ENCODE data around the gene STIMATE. TPM values are rescaled to one million over a fixed set of nuclear protein-coding genes. Genes with fewer than 3 reads are reported as not detected.
A peak's percentile ranks its signal among the peaks of the same experiment; 100 is the strongest.

The STIMATE gene
- total RNA-seq, 8 experiments from 2014 or later = 7.2 to 27.0 (median 13.3) TPM

DNA sequence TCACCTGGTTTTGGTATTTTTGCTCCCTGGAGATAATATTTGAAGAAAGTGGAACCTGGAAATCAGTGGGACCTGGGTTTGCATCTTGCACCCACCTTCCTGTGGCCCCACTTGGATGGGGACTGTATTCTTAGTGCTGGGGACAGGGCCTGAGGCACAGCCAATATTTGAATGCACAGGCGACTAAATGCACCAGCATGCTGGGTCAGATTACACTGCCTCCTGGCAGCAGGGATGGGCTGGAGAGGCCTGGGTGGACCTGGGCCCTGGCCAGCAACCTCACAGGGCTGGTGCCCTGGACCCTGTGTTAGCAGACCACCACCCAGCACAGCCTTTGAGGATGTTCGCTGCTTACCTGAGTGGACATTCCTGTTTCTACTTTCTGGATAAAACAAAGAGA, 77.4 kb downstream of the STIMATE start:
- ATAC-seq (replicated peaks in 6 of 8) = peak in 3 of 8 experiments; percentile 6 to 86 (median 45)
- H3K27ac ChIP-seq = no peak overlapping the region
- H3K4me1 ChIP-seq (replicated peaks in 1 of 2) = peaks cover 0 to 14% of the 10 kb centered on the region in 2 donors
- 50 to 60% (median 50%) methylated on average over 1 of the region's 2 CpGs; no CpG with 5 or more reads in 7 of the 10 experiments for WGBS, 10 experiments
- no peak overlapping the region for H3K4me3 ChIP-seq
- in situ Hi-C loops (cut with MboI; ENCODE audit: low pct_unique_long_range_greater_than_20kb in 2 of 9, low sequenced_read_pairs in 9 of 9, unreplicated experiment in 9 of 9) = no loop called here

- in situ Hi-C loops (cut with MboI; ENCODE audit: low pct_unique_long_range_greater_than_20kb in 2 of 9, low sequenced_read_pairs in 9 of 9, unreplicated experiment in 9 of 9) = no loop called here
- Histone ChIP-seq H3K4me3 (no peak overlapping the region), H3K27ac (no peak overlapping the region), H3K4me1 (replicated peaks in 1 of 2) (peaks cover 0 to 14% of the 10 kb centered on the region in 2 donors)
- ATAC-seq (replicated peaks in 6 of 8) = peak in 1 of 8 experiments; percentile 4
- WGBS, 10 experiments = 100% methylated on average over 1 of the region's 7 CpGs; no CpG with 5 or more reads in 8 of the 10 experiments
Measured at GRCh38 chr3:52817860-52818259, 79.5 kb downstream of the STIMATE start.

- WGBS, 10 experiments = 81 to 100% methylated on average over 2 to 3 of the region's 10 CpGs; no CpG with 5 or more reads in 8 of the 10 experiments
- in situ Hi-C loops (cut with MboI; ENCODE audit: low pct_unique_long_range_greater_than_20kb in 2 of 9, low sequenced_read_pairs in 9 of 9, unreplicated experiment in 9 of 9) = no loop called here
- ATAC-seq (replicated peaks in 6 of 8) = peak in 1 of 8 experiments; percentile 6
Measured at GRCh38 chr3:52817221-52817620, 80.1 kb downstream of the STIMATE start.

GRCh38 chr3:52816654-52817053, 80.7 kb downstream of the STIMATE start:
- peaks cover 0 to 13% of the 10 kb centered on the region in 2 donors for H3K4me1 ChIP-seq (replicated peaks in 1 of 2)
- no peak overlapping the region for H3K27ac ChIP-seq
- in situ Hi-C loops (cut with MboI; ENCODE audit: low pct_unique_long_range_greater_than_20kb in 2 of 9, low sequenced_read_pairs in 9 of 9, unreplicated experiment in 9 of 9) = no loop called here
- H3K4me3 ChIP-seq = no peak overlapping the region
- WGBS, 10 experiments = 88 to 100% (median 91%) methylated on average over 1 to 7 of the region's 10 CpGs; no CpG with 5 or more reads in 4 of the 10 experiments
- ATAC-seq (replicated peaks in 6 of 8) = no peak

More at GRCh38 chr3:52817221-52817620, 80.1 kb downstream of the STIMATE start:
- peaks cover 0 to 14% of the 10 kb centered on the region in 2 donors for H3K4me1 ChIP-seq (replicated peaks in 1 of 2)
- H3K27ac ChIP-seq = no peak overlapping the region
- H3K4me3 ChIP-seq = no peak overlapping the region

DNA sequence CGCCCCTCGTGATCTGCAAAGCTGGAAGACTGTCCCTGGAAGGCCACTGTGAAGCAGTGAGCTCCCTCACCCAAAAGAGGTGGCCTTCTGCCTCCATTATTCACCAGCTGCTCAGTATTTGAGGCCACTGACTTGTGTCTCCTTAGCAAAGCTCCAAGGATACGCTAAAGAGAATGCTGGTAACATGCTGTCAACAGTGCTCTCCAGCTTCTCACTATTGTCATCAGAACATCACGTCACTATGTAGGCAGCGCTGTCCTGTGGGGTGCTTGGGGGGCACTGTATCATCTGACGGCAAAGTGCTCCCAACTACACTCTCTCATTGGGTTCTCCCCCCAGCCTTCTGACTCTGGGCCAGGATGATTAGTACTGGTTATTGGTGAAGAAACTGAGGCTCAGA, 81.1 kb downstream of the STIMATE start:
- no peak overlapping the region for H3K27ac ChIP-seq
- 50 to 72% (median 67%) methylated on average over 1 to 4 of the region's 6 CpGs; no CpG with 5 or more reads in 7 of the 10 experiments for WGBS, 10 experiments
- H3K4me3 ChIP-seq = no peak overlapping the region
- peak in 3 of 8 experiments; percentile 66 to 91 (median 81) for ATAC-seq (replicated peaks in 6 of 8)
- in situ Hi-C loops (cut with MboI; ENCODE audit: low pct_unique_long_range_greater_than_20kb in 2 of 9, low sequenced_read_pairs in 9 of 9, unreplicated experiment in 9 of 9) = no loop called here
- H3K4me1 ChIP-seq (replicated peaks in 1 of 2) = peaks cover 0 to 10% of the 10 kb centered on the region in 2 donors

DNA sequence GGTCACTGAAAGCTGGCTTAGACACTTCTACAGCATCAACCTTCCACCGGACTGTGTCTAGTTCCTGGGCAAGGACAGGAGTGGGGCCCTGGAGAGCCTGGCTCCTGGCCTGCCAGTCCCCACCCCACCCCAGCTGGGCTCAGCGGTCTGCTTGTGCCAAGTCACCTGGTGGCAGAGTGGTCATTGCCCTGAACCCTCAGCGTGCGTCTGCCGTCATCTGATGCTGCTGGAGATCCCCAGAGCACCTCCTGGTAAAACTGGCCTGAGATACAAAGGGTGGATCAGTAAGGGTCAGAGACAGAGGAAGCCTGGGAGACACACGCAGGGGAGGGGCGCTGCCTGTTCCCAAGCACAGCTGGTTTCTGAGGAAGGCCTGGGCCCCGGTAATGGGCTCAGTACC, 83.5 kb downstream of the STIMATE start:
- H3K4me3 ChIP-seq = no peak overlapping the region
- peaks cover 0 to 10% of the 10 kb centered on the region in 2 donors for H3K4me1 ChIP-seq (replicated peaks in 1 of 2)
- in situ Hi-C loops (cut with MboI; ENCODE audit: low pct_unique_long_range_greater_than_20kb in 2 of 9, low sequenced_read_pairs in 9 of 9, unreplicated experiment in 9 of 9) = no loop called here
- WGBS, 10 experiments = 0 to 90% methylated on average over 1 to 2 of the region's 8 CpGs; no CpG with 5 or more reads in 8 of the 10 experiments
- no peak overlapping the region for H3K27ac ChIP-seq
- ATAC-seq (replicated peaks in 6 of 8) = no peak

GRCh38 chr3:52811452-52812011, 85.8 kb downstream of the STIMATE start:
- no peak for ATAC-seq (replicated peaks in 6 of 8)
- peaks cover 0 to 8% of the 10 kb centered on the region in 2 donors for H3K4me1 ChIP-seq (replicated peaks in 1 of 2)
- in situ Hi-C loops (cut with MboI; ENCODE audit: low pct_unique_long_range_greater_than_20kb in 2 of 9, low sequenced_read_pairs in 9 of 9, unreplicated experiment in 9 of 9) = no loop called here
- H3K4me3 ChIP-seq = no peak overlapping the region
- WGBS, 10 experiments = 0 to 89% (median 67%) methylated on average over 1 to 5 of the region's 7 CpGs; no CpG with 5 or more reads in 5 of the 10 experiments
- no peak overlapping the region for H3K27ac ChIP-seq

DNA sequence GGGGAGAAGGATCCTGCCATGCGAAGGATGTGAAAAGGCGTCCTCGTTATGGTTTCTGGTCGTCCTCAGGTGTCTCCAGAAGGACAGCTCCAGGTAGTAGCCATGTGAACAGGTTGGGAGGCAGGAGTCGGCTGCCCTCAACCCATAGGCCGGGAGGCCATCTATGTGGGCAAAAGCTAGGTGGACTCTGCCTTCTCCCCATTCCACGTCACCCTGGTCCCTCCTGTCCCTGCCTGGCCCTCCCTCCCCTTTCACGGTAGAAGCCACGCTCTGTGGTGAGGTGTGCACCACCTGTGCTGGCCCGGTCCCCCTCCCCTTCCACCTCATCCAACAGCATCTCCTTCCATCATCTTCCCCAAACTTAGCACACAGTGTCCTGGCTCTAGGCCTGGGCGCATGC, 86.4 kb downstream of the STIMATE start:
- 72 to 83% (median 75%) methylated on average over 1 to 5 of the region's 11 CpGs; no CpG with 5 or more reads in 6 of the 10 experiments for WGBS, 10 experiments
- in situ Hi-C loops (cut with MboI; ENCODE audit: low pct_unique_long_range_greater_than_20kb in 2 of 9, low sequenced_read_pairs in 9 of 9, unreplicated experiment in 9 of 9) = no loop called here
- Histone ChIP-seq H3K4me3 (no peak overlapping the region), H3K4me1 (replicated peaks in 1 of 2) (peaks cover 0 to 2% of the 10 kb centered on the region in 2 donors), H3K27ac (no peak overlapping the region)
- no peak for ATAC-seq (replicated peaks in 6 of 8)

DNA sequence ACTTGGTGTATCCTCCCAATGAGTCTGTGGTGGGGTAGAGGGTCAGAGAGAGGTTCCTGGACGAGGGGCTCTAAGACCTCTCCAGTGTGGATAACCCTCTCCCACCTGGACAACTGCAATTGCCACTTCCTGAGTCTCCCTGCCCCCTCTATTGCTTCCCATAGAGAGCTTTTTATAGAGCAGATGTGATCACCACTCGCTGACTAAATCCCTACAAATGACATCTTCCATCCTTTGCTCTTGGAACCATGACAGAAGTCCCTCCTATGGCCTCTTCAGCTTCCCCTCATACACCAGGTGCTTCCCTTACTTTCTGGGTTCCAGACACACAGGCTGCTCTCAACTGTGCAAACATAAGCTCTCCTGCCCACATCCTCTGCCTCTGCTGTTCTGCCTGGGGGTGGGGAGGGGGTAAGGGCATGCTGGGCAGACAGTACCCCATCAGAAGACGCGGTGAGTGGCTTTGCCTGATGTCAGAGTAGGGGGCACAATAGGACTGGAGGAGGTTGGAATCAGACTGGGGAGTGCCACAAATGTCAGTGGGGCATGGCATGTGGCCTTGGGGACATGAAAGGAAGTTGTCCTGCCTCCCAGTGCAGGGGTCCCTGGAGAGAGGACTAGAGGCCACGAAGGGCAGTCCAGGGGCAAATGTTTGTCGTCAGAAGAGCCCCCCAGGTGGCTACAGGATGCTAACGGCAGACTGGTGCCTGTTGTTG, 87.5 kb downstream of the STIMATE start:
- no peak overlapping the region for H3K4me3 ChIP-seq
- in situ Hi-C loops (cut with MboI; ENCODE audit: low pct_unique_long_range_greater_than_20kb in 2 of 9, low sequenced_read_pairs in 9 of 9, unreplicated experiment in 9 of 9) = no loop called here
- ATAC-seq (replicated peaks in 6 of 8) = peak in 2 of 8 experiments; percentile 49 to 80
- no peak overlapping the region for H3K27ac ChIP-seq
- WGBS, 10 experiments = 0 to 100% (median 50%) methylated on average over 1 to 4 of the region's 7 CpGs; no CpG with 5 or more reads in 1 of the 10 experiments
- no peaks in the 10 kb centered on the region for H3K4me1 ChIP-seq (replicated peaks in 1 of 2)

DNA sequence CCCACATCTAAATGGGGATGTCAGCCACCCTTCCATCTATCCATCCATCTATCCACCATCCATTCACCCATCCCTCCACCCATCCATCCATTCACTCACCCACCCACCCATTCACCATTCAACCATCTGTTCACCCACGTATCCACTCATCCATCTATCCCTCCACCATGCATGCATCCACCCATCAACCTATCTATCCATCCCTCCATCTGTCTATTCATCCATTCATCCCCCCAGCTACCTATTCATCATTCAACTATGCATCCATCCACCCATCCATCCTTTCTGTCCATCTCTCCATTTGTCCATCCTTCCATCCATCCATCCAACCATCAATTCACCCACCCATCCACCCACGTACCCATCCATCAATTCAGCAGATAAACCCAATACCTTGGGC, 88.2 kb downstream of the STIMATE start:
- ATAC-seq (replicated peaks in 6 of 8) = no peak
- Histone ChIP-seq H3K4me3 (no peak overlapping the region), H3K4me1 (replicated peaks in 1 of 2) (no peaks in the 10 kb centered on the region), H3K27ac (no peak overlapping the region)
- in situ Hi-C loops (cut with MboI; ENCODE audit: low pct_unique_long_range_greater_than_20kb in 2 of 9, low sequenced_read_pairs in 9 of 9, unreplicated experiment in 9 of 9) = no loop called here
- 0 to 75% (median 25%) methylated on average over 1 to 2 of the region's 2 CpGs; no CpG with 5 or more reads in 4 of the 10 experiments for WGBS, 10 experiments

- no peaks in the 10 kb centered on the region for H3K4me1 ChIP-seq (replicated peaks in 1 of 2)
- no peak overlapping the region for H3K4me3 ChIP-seq
- 90 to 93% methylated on average over 2 to 3 of the region's 19 CpGs; no CpG with 5 or more reads in 8 of the 10 experiments for WGBS, 10 experiments
- in situ Hi-C loops (cut with MboI; ENCODE audit: low pct_unique_long_range_greater_than_20kb in 2 of 9, low sequenced_read_pairs in 9 of 9, unreplicated experiment in 9 of 9) = no loop called here
- peak in 3 of 8 experiments; percentile 34 to 69 (median 58) for ATAC-seq (replicated peaks in 6 of 8)
- H3K27ac ChIP-seq = no peak overlapping the region
Measured at GRCh38 chr3:52805270-52806039, 91.9 kb downstream of the STIMATE start.

- H3K4me1 ChIP-seq (replicated peaks in 1 of 2) = no peaks in the 10 kb centered on the region
- H3K4me3 ChIP-seq = no peak overlapping the region
- in situ Hi-C loops (cut with MboI; ENCODE audit: low pct_unique_long_range_greater_than_20kb in 2 of 9, low sequenced_read_pairs in 9 of 9, unreplicated experiment in 9 of 9) = no loop called here
- no peak for ATAC-seq (replicated peaks in 6 of 8)
- H3K27ac ChIP-seq = no peak overlapping the region
- 0 to 80% (median 60%) methylated on average over 1 to 5 of the region's 5 CpGs for WGBS, 10 experiments
Measured at GRCh38 chr3:52801839-52802238, 95.5 kb downstream of the STIMATE start.

DNA sequence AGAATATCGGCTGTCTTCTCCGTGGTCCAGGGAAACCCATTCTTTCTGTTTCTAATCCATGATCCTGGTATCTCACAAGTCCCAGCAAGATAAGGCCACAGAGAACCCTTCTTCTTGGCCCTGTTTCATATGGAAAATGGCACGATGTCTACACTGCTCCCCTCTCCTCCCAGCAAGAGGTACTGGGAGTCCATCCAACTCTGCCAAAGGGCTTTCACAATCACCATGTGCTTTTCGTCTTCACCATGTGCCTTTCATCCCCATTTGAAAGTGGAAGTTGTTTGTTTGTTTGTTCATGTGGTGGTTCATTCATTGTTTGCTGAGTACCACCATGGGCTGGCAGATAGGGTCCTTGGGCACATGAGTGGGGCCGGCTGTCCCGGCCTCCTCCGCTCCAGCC, 97.3 kb downstream of the STIMATE start:
- H3K27ac ChIP-seq = no peak overlapping the region
- WGBS, 10 experiments = 33 to 94% (median 52%) methylated on average over 1 to 3 of the region's 7 CpGs; no CpG with 5 or more reads in 3 of the 10 experiments
- H3K4me3 ChIP-seq = no peak overlapping the region
- ATAC-seq (replicated peaks in 6 of 8) = no peak
- H3K4me1 ChIP-seq (replicated peaks in 1 of 2) = no peaks in the 10 kb centered on the region
- in situ Hi-C loops (cut with MboI; ENCODE audit: low pct_unique_long_range_greater_than_20kb in 2 of 9, low sequenced_read_pairs in 9 of 9, unreplicated experiment in 9 of 9) = no loop called here

All from motor neuron (in vitro differentiated cells).